SK-N-SH (cell line): ENCODE data around the gene RASA3.

Experiments
- CHD2 ChIP-seq: fragments of 150-350 bp; IDR thresholded peaks from 2 replicates; pipeline ENCODE4 v1.6.1; 2018; ENCODE audit warnings: low read length; ENCODE audit not compliant: partially characterized antibody
- CTCF ChIP-seq: fragments of 200-600 bp; sonication (generic); IDR thresholded peaks from 2 replicates; pipeline ENCODE4 v1.6.1; 2017; ENCODE audit warnings: antibody characterized with exemption, mild to moderate bottlenecking, moderate library complexity
- EP300 ChIP-seq, 2 experiments: IDR thresholded peaks; 2 replicates each; pipeline versions ENCODE4 v1.4.0 to v1.6.1; 2012; ENCODE audit warnings: borderline replicate concordance in 1 of 2, low read depth in 1 of 2, low read length in 1 of 2
- EZH2phosphoT487 ChIP-seq: fragments of 200-600 bp; sonication (generic); IDR thresholded peaks from 2 replicates; pipeline ENCODE4 v1.6.1; 2017; ENCODE audit warnings: low read depth, mixed run types, mild to moderate bottlenecking, antibody characterized with exemption, moderate library complexity, borderline replicate concordance
- JUND ChIP-seq: IDR thresholded peaks from 2 replicates; pipeline ENCODE4 v1.4.0; 2012
- MAX ChIP-seq: IDR thresholded peaks from 2 replicates; pipeline ENCODE4 v1.4.0; 2012; ENCODE audit warnings: low read depth
- POLR2AphosphoS5 ChIP-seq: IDR thresholded peaks from 2 replicates; pipeline ENCODE4 v1.6.1; 2012; ENCODE audit warnings: low read depth, low read length
- RAD21 ChIP-seq: IDR thresholded peaks from 2 replicates; pipeline ENCODE4 v1.6.1; 2012; ENCODE audit warnings: mild to moderate bottlenecking, low read length
- TAF1 ChIP-seq: IDR thresholded peaks from 2 replicates; pipeline ENCODE4 v1.6.1; 2012; ENCODE audit warnings: low read depth, mild to moderate bottlenecking, low read length, moderate library complexity, borderline replicate concordance
- ZBTB33 ChIP-seq: IDR thresholded peaks from 2 replicates; pipeline ENCODE4 v1.4.0; 2012; ENCODE audit warnings: low read depth, borderline replicate concordance
- TF ChIP-seq, protein P1 (sequence below): IDR thresholded peaks from 2 replicates; pipeline ENCODE4 v1.4.0; 2012; ENCODE audit warnings: low read depth, borderline replicate concordance

GRCh38 chr13:114166381-114167131, 34.1 kb upstream of the RASA3 start:
- TF ChIP-seq JUND, result no peak
- TF ChIP-seq CTCF, result no peak
- no peak for TF ChIP-seq MAX
- no peak for TF ChIP-seq POLR2AphosphoS5
- TF ChIP-seq EZH2phosphoT487, result no peak
- no peak for TF ChIP-seq EP300 (IDR thresholded peaks at IDR 0.05; ENCODE audit: borderline replicate concordance in 1 of 2, low read depth in 1 of 2, low read length in 1 of 2)
- TF ChIP-seq ZBTB33, result no peak
- TF ChIP-seq CHD2, result no peak
- TF ChIP-seq RAD21, result no peak
- TF ChIP-seq, protein P1, sequence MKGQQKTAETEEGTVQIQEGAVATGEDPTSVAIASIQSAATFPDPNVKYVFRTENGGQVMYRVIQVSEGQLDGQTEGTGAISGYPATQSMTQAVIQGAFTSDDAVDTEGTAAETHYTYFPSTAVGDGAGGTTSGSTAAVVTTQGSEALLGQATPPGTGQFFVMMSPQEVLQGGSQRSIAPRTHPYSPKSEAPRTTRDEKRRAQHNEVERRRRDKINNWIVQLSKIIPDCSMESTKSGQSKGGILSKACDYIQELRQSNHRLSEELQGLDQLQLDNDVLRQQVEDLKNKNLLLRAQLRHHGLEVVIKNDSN, result no peak
- no peak for TF ChIP-seq TAF1
